Temporal lobe (tissue), 1 donor: Measurements from ENCODE around the gene RHCE. TPM values are rescaled to one million over a fixed set of nuclear protein-coding genes. Genes with fewer than 3 reads are reported as not detected.

ENCODE experiments used
- total RNA-seq: library from RNA; depleted of rRNA; stranded (reverse); fragments of >200 nt; gene quantifications from one replicate; pipeline ENCODE4 v1.2.3, GENCODE V29; 2014

The RHCE gene
- total RNA-seq, 1 donor from 2014 or later = 0.25 TPM

Other genes starting within 250 kb of the RHCE start
- 27.8 TPM for gene SYF2, start 188.3 kb downstream of the RHCE start, total RNA-seq
- gene RSRP1, start 173.4 kb downstream of the RHCE start, total RNA-seq = 58.0 TPM
- gene RHD, start 148.3 kb downstream of the RHCE start, total RNA-seq = 0.25 TPM
- 92.7 TPM for gene TMEM50A, start 82.5 kb downstream of the RHCE start, total RNA-seq
- 56.3 TPM for gene MACO1, start 10.1 kb upstream of the RHCE start, total RNA-seq
- 0.98 TPM for gene LDLRAP1, start 122.8 kb upstream of the RHCE start, total RNA-seq
- gene MAN1C1, start 196.0 kb upstream of the RHCE start, total RNA-seq = 6.9 TPM